ENCODE data around the gene SUN1.

The SUN1 gene

DNA sequence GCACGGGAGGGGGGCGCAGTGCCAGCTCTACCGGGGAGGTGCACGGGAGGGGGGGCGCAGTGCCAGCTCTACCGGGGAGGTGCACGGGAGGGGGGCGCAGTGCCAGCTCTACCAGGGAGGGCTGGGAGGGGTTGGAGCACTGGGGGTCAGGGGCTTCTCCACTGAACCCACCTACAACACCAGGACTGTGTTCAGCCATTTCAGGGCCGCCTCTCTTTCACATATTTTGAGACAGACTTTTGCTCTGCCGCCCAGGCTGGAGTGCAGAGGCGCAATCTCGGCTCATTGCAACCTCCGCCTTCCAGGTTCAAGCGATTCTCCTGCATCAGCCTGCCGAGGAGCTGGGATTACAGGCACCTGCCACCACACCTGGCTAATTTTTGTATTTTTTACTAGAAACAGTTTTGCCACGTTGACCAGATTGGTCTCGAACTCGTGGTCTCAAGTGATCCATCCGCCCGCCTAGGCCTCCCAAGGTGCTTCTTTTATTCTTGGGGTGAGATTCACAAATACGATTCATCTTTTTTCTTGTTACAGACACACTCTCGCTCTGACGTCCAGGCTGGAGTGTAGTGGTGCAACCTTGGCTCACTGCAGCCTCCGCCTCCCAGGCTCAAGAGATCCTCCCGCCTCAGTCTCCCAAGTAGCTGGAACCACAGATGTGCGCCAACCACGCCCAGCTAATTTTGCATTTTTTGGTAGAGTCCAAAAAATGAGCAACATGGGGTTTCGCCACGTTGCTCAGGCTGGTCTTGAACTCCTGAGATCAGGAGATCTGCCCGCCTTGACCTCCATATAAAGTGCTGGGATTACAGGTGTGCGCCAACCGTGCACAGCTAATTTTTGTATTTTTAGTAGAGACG, 85.2 kb downstream of the SUN1 start:
- no peak for TF ChIP-seq TAF1 (IDR thresholded peaks at IDR 0.05; ENCODE audit: borderline replicate concordance, insufficient read depth, low read length)
- no peak for TF ChIP-seq FOXP2 (optimal IDR thresholded peaks at IDR 0.05; ENCODE audit: borderline replicate concordance, extremely low read depth, extremely low read length, insufficient read depth)
- TF ChIP-seq POLR2AphosphoS5 (IDR thresholded peaks at IDR 0.05; ENCODE audit: low read depth, low read length), result no peak
- no peak for TF ChIP-seq SIN3A (IDR thresholded peaks at IDR 0.05; ENCODE audit: borderline replicate concordance, insufficient read depth, low read length)
- TF ChIP-seq, protein P1, sequence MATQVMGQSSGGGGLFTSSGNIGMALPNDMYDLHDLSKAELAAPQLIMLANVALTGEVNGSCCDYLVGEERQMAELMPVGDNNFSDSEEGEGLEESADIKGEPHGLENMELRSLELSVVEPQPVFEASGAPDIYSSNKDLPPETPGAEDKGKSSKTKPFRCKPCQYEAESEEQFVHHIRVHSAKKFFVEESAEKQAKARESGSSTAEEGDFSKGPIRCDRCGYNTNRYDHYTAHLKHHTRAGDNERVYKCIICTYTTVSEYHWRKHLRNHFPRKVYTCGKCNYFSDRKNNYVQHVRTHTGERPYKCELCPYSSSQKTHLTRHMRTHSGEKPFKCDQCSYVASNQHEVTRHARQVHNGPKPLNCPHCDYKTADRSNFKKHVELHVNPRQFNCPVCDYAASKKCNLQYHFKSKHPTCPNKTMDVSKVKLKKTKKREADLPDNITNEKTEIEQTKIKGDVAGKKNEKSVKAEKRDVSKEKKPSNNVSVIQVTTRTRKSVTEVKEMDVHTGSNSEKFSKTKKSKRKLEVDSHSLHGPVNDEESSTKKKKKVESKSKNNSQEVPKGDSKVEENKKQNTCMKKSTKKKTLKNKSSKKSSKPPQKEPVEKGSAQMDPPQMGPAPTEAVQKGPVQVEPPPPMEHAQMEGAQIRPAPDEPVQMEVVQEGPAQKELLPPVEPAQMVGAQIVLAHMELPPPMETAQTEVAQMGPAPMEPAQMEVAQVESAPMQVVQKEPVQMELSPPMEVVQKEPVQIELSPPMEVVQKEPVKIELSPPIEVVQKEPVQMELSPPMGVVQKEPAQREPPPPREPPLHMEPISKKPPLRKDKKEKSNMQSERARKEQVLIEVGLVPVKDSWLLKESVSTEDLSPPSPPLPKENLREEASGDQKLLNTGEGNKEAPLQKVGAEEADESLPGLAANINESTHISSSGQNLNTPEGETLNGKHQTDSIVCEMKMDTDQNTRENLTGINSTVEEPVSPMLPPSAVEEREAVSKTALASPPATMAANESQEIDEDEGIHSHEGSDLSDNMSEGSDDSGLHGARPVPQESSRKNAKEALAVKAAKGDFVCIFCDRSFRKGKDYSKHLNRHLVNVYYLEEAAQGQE (IDR thresholded peaks at IDR 0.05; ENCODE audit: insufficient read depth in 1 of 2, low read depth in 2 of 2, low read length in 2 of 2), result no peak

DNA sequence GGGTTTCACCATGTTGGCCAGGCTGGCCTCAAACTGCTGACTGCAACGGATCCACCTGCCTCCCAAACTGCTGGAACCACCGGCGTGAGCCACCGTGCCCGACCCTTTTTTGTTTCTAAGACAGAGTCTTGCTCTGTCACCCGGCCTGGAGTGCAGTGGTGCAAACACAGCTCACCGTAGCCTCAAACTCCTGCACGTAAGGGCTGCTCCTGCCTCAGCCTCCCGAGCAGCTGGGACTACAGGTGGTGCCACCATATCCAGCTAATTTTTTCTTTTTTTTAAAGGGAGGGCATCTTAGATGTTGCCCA, 85.8 kb downstream of the SUN1 start:
- TF ChIP-seq TAF1 (IDR thresholded peaks at IDR 0.05; ENCODE audit: borderline replicate concordance, insufficient read depth, low read length) (no peak), POLR2AphosphoS5 (IDR thresholded peaks at IDR 0.05; ENCODE audit: low read depth, low read length) (no peak), FOXP2 (optimal IDR thresholded peaks at IDR 0.05; ENCODE audit: borderline replicate concordance, extremely low read depth, extremely low read length, insufficient read depth) (no peak), SIN3A (IDR thresholded peaks at IDR 0.05; ENCODE audit: borderline replicate concordance, insufficient read depth, low read length) (no peak)
- TF ChIP-seq, protein P1 (IDR thresholded peaks at IDR 0.05; ENCODE audit: insufficient read depth in 1 of 2, low read depth in 2 of 2, low read length in 2 of 2), result no peak

DNA sequence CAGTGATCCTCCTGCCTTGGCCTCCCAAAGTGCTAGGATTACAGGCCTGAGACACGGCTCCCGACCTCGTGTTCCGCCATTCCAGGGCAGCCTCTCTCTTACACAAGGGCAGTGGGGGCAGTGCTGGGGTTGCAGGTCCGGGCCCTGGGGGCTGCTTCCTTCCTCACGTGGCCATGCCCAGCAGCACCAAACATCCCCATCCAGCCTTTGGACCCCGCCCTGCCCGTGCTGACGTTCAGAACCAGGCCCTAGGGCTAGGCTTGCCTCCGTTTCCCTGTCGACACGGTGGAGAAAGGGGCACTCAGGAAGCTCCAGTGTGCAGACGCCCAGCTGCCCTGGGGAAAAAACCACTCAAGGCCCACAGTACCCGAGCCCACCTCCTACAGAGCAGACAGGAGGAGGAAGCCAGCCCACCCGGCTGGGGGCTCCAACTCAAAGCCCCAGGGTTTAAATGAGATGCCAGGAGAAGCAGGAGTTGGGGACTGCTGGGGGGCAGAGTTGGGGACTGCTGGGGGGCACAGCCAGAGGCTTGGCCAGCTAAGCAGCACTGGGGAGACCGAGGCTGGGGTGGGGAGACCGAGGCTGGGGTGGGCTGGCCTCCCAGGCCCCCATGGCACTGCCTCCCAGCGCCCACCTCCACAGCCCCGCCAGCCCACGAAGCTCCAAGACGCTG, 86.3 kb downstream of the SUN1 start:
- TF ChIP-seq FOXP2 (optimal IDR thresholded peaks at IDR 0.05; ENCODE audit: borderline replicate concordance, extremely low read depth, extremely low read length, insufficient read depth) (no peak), POLR2AphosphoS5 (IDR thresholded peaks at IDR 0.05; ENCODE audit: low read depth, low read length) (no peak), SIN3A (IDR thresholded peaks at IDR 0.05; ENCODE audit: borderline replicate concordance, insufficient read depth, low read length) (no peak), TAF1 (IDR thresholded peaks at IDR 0.05; ENCODE audit: borderline replicate concordance, insufficient read depth, low read length) (no peak)
- TF ChIP-seq, protein P1 (IDR thresholded peaks at IDR 0.05; ENCODE audit: insufficient read depth in 1 of 2, low read depth in 2 of 2, low read length in 2 of 2), result no peak

DNA sequence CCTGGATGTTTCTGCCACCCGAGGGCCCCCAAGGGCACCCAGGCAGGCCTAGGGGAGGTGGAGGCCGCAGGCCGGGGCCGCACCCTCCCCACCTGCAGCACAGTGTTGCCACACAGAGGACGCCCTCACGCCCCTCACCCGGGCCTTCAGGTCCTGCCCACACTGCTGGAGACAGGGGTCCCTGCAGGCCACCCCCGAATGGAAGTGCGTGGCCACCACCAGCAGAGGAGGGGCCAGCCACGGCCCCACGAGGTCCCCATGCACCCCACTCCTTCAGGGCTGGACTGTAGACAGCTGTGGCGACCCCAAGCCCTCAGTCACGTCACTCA, 86.8 kb downstream of the SUN1 start:
- TF ChIP-seq POLR2AphosphoS5 (IDR thresholded peaks at IDR 0.05; ENCODE audit: low read depth, low read length), result no peak
- TF ChIP-seq, protein P1 (IDR thresholded peaks at IDR 0.05; ENCODE audit: insufficient read depth in 1 of 2, low read depth in 2 of 2, low read length in 2 of 2), result no peak

Data from PFSK-1 (cell line).